Kidney tubule cell (primary cell): Measurements from ENCODE around the gene DSTYK.
"Not testable (repeated sequence)": the region's sequence is repeated elsewhere in the genome, so short reads cannot be mapped to it uniquely, and the experiment has no call there.

Source experiments
- DNase-seq: peaks from one replicate; pipeline ENCODE4 v3.0.0-alpha.2; 2018; ENCODE audit warnings: low spot score

DSTYK gene

DNA sequence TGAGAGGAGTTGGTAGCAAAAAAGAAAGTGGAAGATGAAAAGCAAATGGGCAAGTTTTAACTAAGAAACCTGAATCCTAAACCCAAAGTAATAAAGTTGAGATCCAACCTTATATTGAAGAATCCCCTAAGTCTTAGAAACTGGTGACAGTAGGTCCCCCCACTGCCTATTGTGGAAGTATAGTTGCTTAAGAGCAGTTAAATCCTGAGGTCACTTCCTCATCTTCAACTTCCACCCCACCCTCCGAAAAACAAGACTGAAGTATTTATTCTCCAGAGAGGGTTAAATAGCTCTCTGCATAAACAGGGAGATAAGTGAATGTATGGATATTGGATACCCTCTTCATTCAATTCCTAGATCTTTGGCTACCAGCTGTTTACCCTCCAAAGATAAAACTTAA is 3.3 kb upstream of the DSTYK start:
- no peak for DNase-seq

- no peak for DNase-seq
These were observed 486 bp upstream of the DSTYK start for GRCh38 chr1:205211839-205212536.

- peak; percentile 15 for DNase-seq
These were observed 740 bp downstream of the DSTYK start for GRCh38 chr1:205210756-205211168.

GRCh38 chr1:205208811-205209210 is 2.7 kb downstream of the DSTYK start:
- DNase-seq = no peak

GRCh38 chr1:205205055-205205454 is 6.4 kb downstream of the DSTYK start:
- DNase-seq = no peak

GRCh38 chr1:205204552-205204951 is 7.0 kb downstream of the DSTYK start:
- DNase-seq = peak; percentile 19

DNA sequence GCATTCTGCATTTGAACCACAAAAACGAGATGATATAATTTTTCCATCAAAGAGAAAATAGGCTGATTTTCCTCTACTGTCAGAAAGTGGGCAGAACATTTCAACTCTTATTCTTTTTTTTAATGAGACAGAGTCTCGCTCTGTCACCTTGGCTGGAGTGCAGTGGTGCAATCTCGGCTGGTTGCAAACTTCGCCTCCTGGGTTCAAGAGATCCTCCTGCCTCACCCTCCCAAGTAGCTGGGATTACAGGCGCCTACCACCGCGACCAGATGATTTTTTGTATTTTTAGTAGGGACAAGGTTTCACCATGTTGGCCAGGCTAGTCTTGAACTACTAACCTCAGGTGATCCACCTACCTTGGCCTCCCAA is 11.6 kb downstream of the DSTYK start:
- DNase-seq = no peak

GRCh38 chr1:205199090-205199930 is 12.2 kb downstream of the DSTYK start:
- DNase-seq = no peak

DNA sequence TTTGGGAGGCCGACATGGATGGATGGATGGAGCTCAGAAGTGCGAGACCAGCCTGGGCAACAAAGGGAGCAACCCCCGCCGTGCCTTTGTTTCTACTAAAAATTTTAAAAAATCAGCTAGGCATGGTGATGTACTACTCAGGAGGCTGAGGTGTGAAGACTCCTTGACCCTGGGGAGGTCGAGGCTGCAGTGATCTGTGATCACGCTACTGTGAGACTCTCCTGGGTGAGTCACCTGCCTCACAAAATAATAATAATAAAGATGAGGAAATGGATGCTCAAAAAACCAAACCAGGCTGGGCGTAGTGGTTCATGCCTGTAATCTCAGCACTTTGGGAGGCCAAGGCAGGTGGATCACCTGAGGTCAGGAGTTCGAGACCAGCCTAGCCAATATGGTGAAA is 19.2 kb downstream of the DSTYK start:
- peak; percentile 43 for DNase-seq

DNA sequence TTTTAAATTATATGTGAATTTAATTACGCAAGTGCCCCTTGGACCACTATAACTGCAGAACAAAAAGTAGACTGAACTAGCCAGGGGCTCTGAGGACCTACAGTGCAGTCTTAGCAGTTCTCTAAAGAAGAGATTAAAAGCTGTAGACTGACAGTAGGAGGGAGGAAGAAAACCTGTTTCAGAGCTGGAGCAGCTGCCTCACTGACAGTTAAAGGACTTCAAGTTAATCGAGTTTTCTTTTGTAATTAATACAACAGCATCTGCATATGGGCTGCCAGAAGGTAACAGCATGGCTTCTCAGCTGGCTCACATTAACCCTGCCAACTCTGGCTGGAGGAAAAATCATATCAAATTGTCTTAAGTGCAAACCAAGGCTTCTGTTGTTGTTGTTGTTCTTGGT is 19.9 kb downstream of the DSTYK start:
- no peak for DNase-seq

DNA sequence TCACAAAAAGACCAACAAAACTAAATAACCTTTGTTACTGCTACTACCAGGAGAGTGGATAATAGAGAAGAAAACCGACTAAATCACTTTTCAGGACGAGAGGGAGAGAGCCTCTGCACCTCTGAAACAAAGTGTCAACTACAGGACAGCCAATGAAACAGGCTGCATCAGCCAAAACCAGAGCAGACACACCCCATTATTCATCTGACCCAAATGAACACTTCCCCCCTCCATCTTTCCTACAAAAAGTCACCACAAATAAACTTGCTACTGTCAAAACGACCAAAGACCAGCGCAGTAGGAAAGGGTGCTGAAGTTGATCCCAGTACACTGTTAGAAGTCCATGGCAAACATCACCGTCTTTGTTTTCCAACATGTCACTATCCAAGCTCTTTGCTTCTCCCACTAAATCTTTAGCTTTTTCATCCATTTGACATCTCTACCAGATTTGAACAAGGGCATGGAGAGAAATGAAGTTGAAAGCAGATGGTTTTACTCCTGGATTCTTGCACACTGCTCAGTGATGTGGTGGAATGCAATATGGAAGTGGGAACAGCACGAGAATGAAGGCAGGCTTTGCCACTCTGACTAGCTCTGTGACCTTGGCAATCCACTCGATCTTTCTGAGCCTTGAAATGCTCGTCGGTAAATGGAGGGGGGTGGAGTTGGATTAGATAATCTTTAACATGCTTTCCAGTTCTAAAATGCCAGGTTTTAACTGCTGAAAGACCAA is 20.5 kb downstream of the DSTYK start:
- DNase-seq = peak; percentile 49

- no peak for DNase-seq
These were observed 22.4 kb downstream of the DSTYK start for GRCh38 chr1:205189131-205189530.

DNA sequence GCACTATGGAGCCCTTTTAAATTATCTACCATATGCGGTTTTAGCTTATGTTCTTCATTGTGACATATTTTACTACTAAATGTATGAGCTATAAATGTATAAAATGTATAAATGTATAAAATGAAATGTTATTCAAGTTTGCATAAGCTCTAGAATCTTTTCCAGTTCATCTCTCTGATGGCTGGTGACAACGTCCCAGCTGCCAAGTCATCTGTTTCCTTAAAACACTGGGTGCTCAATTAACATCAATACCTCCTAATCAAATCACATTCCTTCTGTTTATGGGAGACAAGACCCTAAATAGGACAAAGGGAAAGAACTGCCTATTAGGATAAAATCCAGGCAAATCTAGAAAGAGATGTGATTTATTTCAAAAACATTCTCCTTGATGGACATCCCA is 22.9 kb downstream of the DSTYK start:
- DNase-seq = no peak

DNA sequence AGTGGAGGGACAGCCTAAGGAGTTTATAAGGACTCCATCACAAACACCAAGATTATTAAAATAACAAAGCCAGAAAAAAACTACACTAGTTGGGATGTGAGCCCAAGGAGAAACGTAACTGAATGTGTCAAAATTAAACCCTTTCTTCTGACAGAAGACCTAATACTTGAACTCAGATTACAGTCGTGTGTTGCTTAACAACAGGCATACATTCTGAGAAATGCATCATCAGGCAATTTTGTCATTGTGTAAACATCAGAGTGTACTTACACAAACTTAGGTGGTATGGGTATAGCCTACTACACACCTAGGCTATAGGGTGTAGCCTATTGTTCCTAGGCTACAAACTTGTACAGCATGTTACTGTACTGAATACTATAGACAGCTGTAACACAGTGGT is 23.4 kb downstream of the DSTYK start:
- DNase-seq = no peak

DNA sequence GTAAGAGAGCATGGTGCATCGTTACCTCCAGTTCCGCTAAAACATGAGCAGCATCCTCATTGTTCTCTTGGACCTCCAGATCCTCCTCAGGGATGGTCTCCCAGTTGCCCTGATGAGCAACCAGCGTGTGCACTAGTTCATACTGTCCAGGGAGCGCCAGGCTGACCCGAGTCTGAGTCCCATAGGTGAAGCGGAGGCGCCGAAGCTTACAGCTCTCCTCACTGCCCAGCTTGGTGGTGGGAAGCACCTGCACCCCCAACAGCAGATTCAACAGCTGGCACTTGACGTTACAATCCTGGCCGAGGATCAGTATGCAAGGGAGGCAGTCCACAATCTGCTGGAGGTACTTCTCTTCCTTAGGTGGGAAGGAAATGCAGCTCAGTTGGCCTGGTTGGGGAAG is 24.1 kb downstream of the DSTYK start:
- no peak for DNase-seq

- DNase-seq = no peak
These were observed 25.3 kb downstream of the DSTYK start for GRCh38 chr1:205186191-205186590.

GRCh38 chr1:205183676-205184335 is 27.7 kb downstream of the DSTYK start:
- DNase-seq = no peak

DNA sequence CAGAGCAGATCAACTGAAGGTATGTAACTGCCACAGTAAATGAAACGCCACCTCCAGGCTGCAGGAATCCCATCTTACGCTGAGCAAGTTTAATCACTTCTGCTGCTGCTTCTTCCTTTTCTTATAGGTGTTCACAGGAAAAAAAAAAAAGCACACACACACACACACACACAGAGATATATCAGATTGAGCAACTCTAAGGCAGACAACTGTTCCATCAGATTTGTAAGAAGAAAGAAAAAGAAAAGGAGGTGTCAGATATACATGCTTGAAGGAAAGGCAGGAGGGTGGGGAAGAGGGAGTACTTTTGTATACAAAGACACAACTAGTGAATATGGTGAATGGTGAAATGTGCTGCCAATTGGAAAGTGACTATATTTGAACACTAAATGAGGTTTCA is 28.6 kb downstream of the DSTYK start:
- DNase-seq = no peak

GRCh38 chr1:205180331-205180730 is 31.2 kb downstream of the DSTYK start:
- not testable (repeated sequence) for DNase-seq

DNA sequence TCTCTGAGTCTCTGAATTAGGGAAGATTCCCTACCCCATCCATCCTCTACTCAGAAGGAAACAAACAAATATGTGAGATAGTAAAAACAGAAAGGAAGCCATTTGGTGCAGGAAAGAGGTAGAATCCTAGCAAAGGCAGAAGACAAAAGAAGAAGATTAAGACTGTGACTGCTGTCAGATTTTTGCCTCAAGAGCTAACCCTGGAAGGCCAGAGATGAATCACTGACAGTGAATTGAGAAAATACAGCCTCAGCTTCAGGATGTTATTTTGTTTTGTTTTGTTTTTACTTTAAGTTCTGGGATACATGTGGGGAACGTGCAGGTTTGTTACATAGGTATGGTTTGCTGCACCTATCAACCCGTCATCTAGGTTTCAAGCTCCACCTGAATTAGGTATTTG is 31.7 kb downstream of the DSTYK start:
- DNase-seq = no peak

DNA sequence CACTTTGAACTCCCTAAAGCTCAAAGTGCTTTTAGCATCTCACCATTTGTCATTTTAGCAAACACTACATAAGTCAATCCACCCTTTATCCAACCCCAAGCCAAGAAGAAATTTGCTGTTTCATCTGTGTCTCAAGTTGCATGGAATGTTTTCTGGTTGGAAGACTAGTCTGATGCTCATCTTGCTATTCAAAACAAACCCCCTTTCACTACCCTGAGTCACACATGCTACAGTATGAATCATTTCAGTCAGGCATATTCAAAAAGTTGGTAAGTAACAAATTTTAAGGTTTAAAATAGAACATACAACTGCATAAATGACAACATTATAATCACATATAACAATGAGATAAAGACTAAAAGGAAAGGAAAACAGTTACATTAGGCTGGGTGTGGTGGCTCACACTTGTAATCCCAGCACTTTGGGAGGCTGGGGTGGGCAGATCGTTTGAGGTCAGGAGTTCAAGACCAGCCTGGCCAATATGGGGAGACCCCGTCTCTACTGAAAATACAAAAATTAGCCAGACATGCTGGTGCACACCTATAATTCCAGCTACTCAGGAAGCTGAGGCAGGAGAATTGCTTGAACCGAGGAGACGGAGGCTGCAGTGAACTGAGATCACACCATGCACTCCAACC is 38.7 kb downstream of the DSTYK start:
- peak; percentile 88 for DNase-seq

GRCh38 chr1:205171369-205171768 is 40.1 kb downstream of the DSTYK start:
- DNase-seq = no peak
